ENCODE data around the gene CCL13. TPM values are rescaled to one million over a fixed set of nuclear protein-coding genes. Genes with fewer than 3 reads are reported as not detected.

CCL13 gene
- polyA plus RNA-seq, 1 of the 3 experiments (the other 2 are of a cell fraction) = not detected

DNA sequence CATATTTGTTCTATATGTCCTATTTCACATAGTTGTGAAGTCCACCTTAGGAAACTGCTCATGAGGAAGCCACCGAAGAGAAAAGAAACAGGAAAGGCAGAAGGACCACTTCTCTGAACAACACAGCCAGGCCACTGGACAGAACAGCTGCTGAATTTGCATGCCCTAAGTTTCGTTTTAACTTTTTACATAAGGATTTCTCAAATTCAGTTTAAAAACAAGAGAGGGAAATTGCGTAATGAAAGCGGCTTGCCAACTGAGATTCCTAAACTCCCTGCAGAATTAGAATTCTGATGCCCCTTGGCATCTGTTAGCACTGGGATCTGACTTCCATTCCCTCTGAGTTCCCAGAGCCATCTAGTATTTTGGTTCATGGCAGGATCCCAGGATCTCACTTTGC is 42.0 kb upstream of the CCL13 start:
- Histone ChIP-seq H3K4me2 (no peak overlapping the region), H3K27ac (ENCODE audit: low read depth in 2 of 2, low read length in 1 of 2) (no peak overlapping the region), H3K4me1 (ENCODE audit: control insufficient read depth in 1 of 2, insufficient read depth in 2 of 2, low read depth in 1 of 2, low read length in 1 of 2) (no peaks in the 10 kb centered on the region), H3K9ac (no peak overlapping the region), H3K9me2 (no peaks in the 10 kb centered on the region), H2AFZ (ENCODE audit: low read depth) (no peak overlapping the region), H3K4me3 (ENCODE audit: low read depth in 2 of 2, low read length in 1 of 2) (no peak overlapping the region), H3K79me2 (ENCODE audit: insufficient read depth) (no peaks in the 10 kb centered on the region), H3K27me3 (ENCODE audit: insufficient read depth) (no peaks in the 10 kb centered on the region), H3K9me3 (no peaks in the 10 kb centered on the region), H4K20me1 (ENCODE audit: insufficient read depth) (no peaks in the 10 kb centered on the region), H3F3A (replicated peaks; ENCODE audit: insufficient read depth) (no peaks in the 10 kb centered on the region), H3K36me3 (replicated peaks in 1 of 2; ENCODE audit: control insufficient read depth in 1 of 2, insufficient read depth in 2 of 2, low read length in 1 of 2) (no peaks in the 10 kb centered on the region)
- ChIA-PET CTCF (no interaction called here), POLR2A (no interaction called here)
- 54% methylated on average over 4 of the region's 4 CpGs for WGBS (ENCODE audit: low lambda C conversion rate)
- TF ChIP-seq JUND (IDR thresholded peaks at IDR 0.05) = no peak
- TF ChIP-seq TCF12 (IDR thresholded peaks at IDR 0.05) = no peak
- no peak for TF ChIP-seq IRF3 (IDR thresholded peaks at IDR 0.05; ENCODE audit: low read depth, low read length)
- TF ChIP-seq RAD21 (IDR thresholded peaks at IDR 0.05; ENCODE audit: low read length) = no peak
- no peak for TF ChIP-seq PBX3 (IDR thresholded peaks at IDR 0.05)
- no peak for TF ChIP-seq SMC3 (IDR thresholded peaks at IDR 0.05; ENCODE audit: low read depth, low read length)
- TF ChIP-seq EZH2phosphoT487 (IDR thresholded peaks at IDR 0.05; ENCODE audit: borderline replicate concordance, low read depth) = no peak
- TF ChIP-seq REST (IDR thresholded peaks at IDR 0.05; ENCODE audit: low read depth, low read length) = no peak
- no peak for TF ChIP-seq RCOR1 (IDR thresholded peaks at IDR 0.05; ENCODE audit: low read length)
- no peak for TF ChIP-seq POLR2AphosphoS5 (IDR thresholded peaks at IDR 0.05; ENCODE audit: low read depth, low read length)
- TF ChIP-seq, protein P1, sequence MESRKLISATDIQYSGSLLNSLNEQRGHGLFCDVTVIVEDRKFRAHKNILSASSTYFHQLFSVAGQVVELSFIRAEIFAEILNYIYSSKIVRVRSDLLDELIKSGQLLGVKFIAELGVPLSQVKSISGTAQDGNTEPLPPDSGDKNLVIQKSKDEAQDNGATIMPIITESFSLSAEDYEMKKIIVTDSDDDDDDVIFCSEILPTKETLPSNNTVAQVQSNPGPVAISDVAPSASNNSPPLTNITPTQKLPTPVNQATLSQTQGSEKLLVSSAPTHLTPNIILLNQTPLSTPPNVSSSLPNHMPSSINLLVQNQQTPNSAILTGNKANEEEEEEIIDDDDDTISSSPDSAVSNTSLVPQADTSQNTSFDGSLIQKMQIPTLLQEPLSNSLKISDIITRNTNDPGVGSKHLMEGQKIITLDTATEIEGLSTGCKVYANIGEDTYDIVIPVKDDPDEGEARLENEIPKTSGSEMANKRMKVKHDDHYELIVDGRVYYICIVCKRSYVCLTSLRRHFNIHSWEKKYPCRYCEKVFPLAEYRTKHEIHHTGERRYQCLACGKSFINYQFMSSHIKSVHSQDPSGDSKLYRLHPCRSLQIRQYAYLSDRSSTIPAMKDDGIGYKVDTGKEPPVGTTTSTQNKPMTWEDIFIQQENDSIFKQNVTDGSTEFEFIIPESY (IDR thresholded peaks at IDR 0.05; ENCODE audit: borderline replicate concordance, low read depth) = no peak
- TF ChIP-seq SIN3A (IDR thresholded peaks at IDR 0.05; ENCODE audit: borderline replicate concordance, low read depth, low read length) = no peak
- no peak for TF ChIP-seq NFIC (IDR thresholded peaks at IDR 0.05; ENCODE audit: borderline replicate concordance)
- TF ChIP-seq RFX5 (IDR thresholded peaks at IDR 0.05; ENCODE audit: low read length) = no peak
- no peak for TF ChIP-seq FOSL2 (IDR thresholded peaks at IDR 0.05; ENCODE audit: borderline replicate concordance, low read depth)
- TF ChIP-seq GABPA (IDR thresholded peaks at IDR 0.05; ENCODE audit: low read depth) = no peak
- no peak for DNase-seq
